H1 (cell line): ENCODE results near the gene POM121L12. TPM values are rescaled to one million over a fixed set of nuclear protein-coding genes. Genes with fewer than 3 reads are reported as not detected.

ENCODE experiments used
- CTCF ChIA-PET: fragments of 300-600 bp; sonication (Branson Sonifier 250); formaldehyde crosslinking; loops from one replicate; lab custom pipeline; 2021; ENCODE audit not compliant: partially characterized antibody; lab: Charles Lee
- POLR2A ChIA-PET: fragments of 300-600 bp; sonication (Branson Sonifier 250); formaldehyde crosslinking; loops from one replicate; lab custom pipeline; 2021; ENCODE audit warnings: inconsistent platforms; ENCODE audit not compliant: partially characterized antibody; lab: Charles Lee
- DNase-seq, 2 experiments: peaks; one replicate each; pipeline versions ENCODE4 v3.0.0 to v3.0.0-alpha.2; 2010 to 2022; ENCODE audit warnings: low spot score in 2 of 2, low read depth in 1 of 2, mixed read lengths in 1 of 2
- FAIRE-seq: peaks from 2 replicates; lab custom pipeline; 2011; peaks lifted over from hg19 to GRCh38; lab: Jason Lieb, UNC
- H2AFZ ChIP-seq: 2 replicates; pipeline ENCODE4 v1.8.1; 2012; ENCODE audit warnings: low read length, inconsistent platforms
- H2AK5ac ChIP-seq: 2 replicates; pipeline ENCODE4 v1.6.1; 2013; ENCODE audit warnings: low read depth, low read length
- H2BK120ac ChIP-seq: replicated peaks from 2 replicates; pipeline ENCODE3; 2013; ENCODE audit warnings: low read depth, low read length, inconsistent platforms
- H2BK12ac ChIP-seq: 2 replicates; pipeline ENCODE4 v1.6.1; 2013; ENCODE audit warnings: low read depth, low read length
- H2BK15ac ChIP-seq: 2 replicates; pipeline ENCODE4 v1.6.1; 2013; ENCODE audit warnings: low read length
- H2BK20ac ChIP-seq: 2 replicates; pipeline ENCODE4 v1.6.1; 2013; ENCODE audit warnings: low read length
- H2BK5ac ChIP-seq: 2 replicates; pipeline ENCODE4 v1.6.1; 2013; ENCODE audit warnings: low read depth, low read length
- H3K14ac ChIP-seq: 2 replicates; pipeline ENCODE4 v1.6.1; 2013; ENCODE audit warnings: inconsistent platforms; ENCODE audit not compliant: insufficient read length
- H3K18ac ChIP-seq: 2 replicates; pipeline ENCODE4 v1.6.1; 2013; ENCODE audit warnings: low read length; ENCODE audit errors: extremely low read depth
- H3K23ac ChIP-seq: 2 replicates; pipeline ENCODE4 v1.6.1; 2013; ENCODE audit warnings: inconsistent platforms; ENCODE audit not compliant: insufficient read length
- H3K23me2 ChIP-seq: 2 replicates; pipeline ENCODE4 v1.6.1; 2013; ENCODE audit warnings: low read depth, low read length
- H3K27ac ChIP-seq: 2 replicates; pipeline ENCODE4 v1.6.1; 2011; ENCODE audit warnings: low read depth, low read length, inconsistent platforms
- H3K27me3 ChIP-seq, 4 experiments: replicated peaks in 1 of 4; 1 replicate in 1 of 4; 2 replicates in 3 of 4; pipeline versions ENCODE4 v1.6.1 to v1.8.1; 2011 to 2013; ENCODE audit warnings: low read length in 3 of 4, mild to moderate bottlenecking in 3 of 4, inconsistent platforms in 2 of 4, mixed read lengths in 2 of 4, moderate library complexity in 1 of 4; ENCODE audit not compliant: control insufficient read depth in 3 of 4, insufficient read depth in 3 of 4; ENCODE audit errors: extremely low read depth in 1 of 4
- H3K36me3 ChIP-seq, 4 experiments: 2 replicates each; pipeline versions ENCODE4 v1.6.1 to v1.8.1; 2011 to 2013; ENCODE audit warnings: mild to moderate bottlenecking in 4 of 4, low read length in 3 of 4, moderate library complexity in 2 of 4, control low read depth in 1 of 4, inconsistent platforms in 1 of 4; ENCODE audit not compliant: insufficient read depth in 4 of 4, control insufficient read depth in 2 of 4
- H3K4ac ChIP-seq: replicated peaks from 2 replicates; pipeline ENCODE3; 2013; ENCODE audit warnings: low read length, low read depth, mixed read lengths, inconsistent platforms; ENCODE audit not compliant: insufficient read length
- H3K4me1 ChIP-seq, 4 experiments: replicated peaks in 1 of 4; 1 replicate in 1 of 4; 2 replicates in 3 of 4; pipeline versions ENCODE4 v1.6.1 to v1.8.1; 2011 to 2013; ENCODE audit warnings: low read length in 3 of 4, inconsistent platforms in 2 of 4, mixed read lengths in 1 of 4; ENCODE audit not compliant: insufficient read depth in 4 of 4, control insufficient read depth in 3 of 4
- H3K4me2 ChIP-seq, 2 experiments: 2 replicates each; pipeline versions ENCODE4 v1.6.1 to v1.8.1; 2011 to 2013; ENCODE audit warnings: low read depth in 2 of 2, low read length in 2 of 2, control low read depth in 1 of 2, inconsistent platforms in 1 of 2, mild to moderate bottlenecking in 1 of 2; ENCODE audit not compliant: insufficient read depth in 1 of 2
- H3K4me3 ChIP-seq, 4 experiments: fragments of 200-600, 300-600 bp in 1 of 4; sonication (generic), shearing (Covaris generic), sonication (Bioruptor Twin) in 1 of 4; 2 replicates each; pipeline versions ENCODE4 v1.5.1 to v1.8.1; 2011 to 2016; ENCODE audit warnings: low read length in 4 of 4, low read depth in 3 of 4, control low read depth in 2 of 4, inconsistent platforms in 2 of 4, mild to moderate bottlenecking in 2 of 4, mixed read lengths in 1 of 4, moderate library complexity in 1 of 4; ENCODE audit not compliant: insufficient read depth in 2 of 4; ENCODE audit errors: extremely low read depth in 1 of 4
- H3K56ac ChIP-seq: replicated peaks from 2 replicates; pipeline ENCODE3; 2013; ENCODE audit warnings: low read depth, mild to moderate bottlenecking, mixed read lengths, low read length, inconsistent platforms; ENCODE audit not compliant: insufficient read length
- H3K79me1 ChIP-seq: 2 replicates; pipeline ENCODE4 v1.6.1; 2013; ENCODE audit warnings: low read depth, low read length, control low read depth
- H3K79me2 ChIP-seq, 2 experiments: 2 replicates each; pipeline versions ENCODE4 v1.6.1 to v1.8.1; 2012 to 2013; ENCODE audit warnings: low read length in 2 of 2, mild to moderate bottlenecking in 2 of 2, inconsistent platforms in 1 of 2; ENCODE audit not compliant: insufficient read depth in 2 of 2, control insufficient read depth in 1 of 2
- H3K9ac ChIP-seq, 4 experiments: replicated peaks in 1 of 4; 1 replicate in 1 of 4; 2 replicates in 3 of 4; pipeline versions ENCODE4 v1.6.1 to v1.8.1; 2011 to 2013; ENCODE audit warnings: low read depth in 3 of 4, low read length in 3 of 4, control low read depth in 2 of 4, mild to moderate bottlenecking in 2 of 4, moderate library complexity in 2 of 4, inconsistent platforms in 1 of 4; ENCODE audit errors: extremely low read depth in 1 of 4
- H3K9me3 ChIP-seq, 2 experiments: 2 replicates each; pipeline versions ENCODE4 v1.6.1 to v1.8.1; 2012 to 2013; ENCODE audit warnings: mild to moderate bottlenecking in 2 of 2, moderate library complexity in 2 of 2, control low read depth in 1 of 2, inconsistent platforms in 1 of 2, low read depth in 1 of 2, low read length in 1 of 2, mixed read lengths in 1 of 2; ENCODE audit not compliant: insufficient read depth in 2 of 2
- H4K20me1 ChIP-seq, 2 experiments: replicated peaks in 1 of 2; 2 replicates each; pipeline versions ENCODE3 to v1.8.1; 2011 to 2013; ENCODE audit warnings: inconsistent platforms in 2 of 2, low read length in 2 of 2, mild to moderate bottlenecking in 1 of 2; ENCODE audit not compliant: insufficient read depth in 2 of 2, control insufficient read depth in 1 of 2
- H4K5ac ChIP-seq: 2 replicates; pipeline ENCODE4 v1.6.1; 2013; ENCODE audit warnings: low read length, low read depth, mixed read lengths, inconsistent platforms; ENCODE audit not compliant: insufficient read length
- H4K8ac ChIP-seq: 2 replicates; pipeline ENCODE4 v1.8.0; 2013; ENCODE audit warnings: mild to moderate bottlenecking, moderate library complexity, low read length, inconsistent platforms; ENCODE audit not compliant: insufficient read depth; ENCODE audit errors: extremely low read depth
- H4K91ac ChIP-seq: replicated peaks from 2 replicates; pipeline ENCODE3; 2013; ENCODE audit warnings: low read length, mixed read lengths, inconsistent platforms; ENCODE audit not compliant: insufficient read length
- ASH2L ChIP-seq: fragments of 200-600, 300-600 bp; sonication (generic); IDR thresholded peaks from one replicate; pipeline ENCODE4 v1.7.1; 2017; ENCODE audit warnings: low read length
- BRCA1 ChIP-seq: IDR thresholded peaks from 2 replicates; pipeline ENCODE4 v1.6.1; 2012; ENCODE audit warnings: low read depth, low read length, improper control_type of control experiment
- CEBPB ChIP-seq: IDR thresholded peaks from 2 replicates; pipeline ENCODE4 v1.6.1; 2012; ENCODE audit warnings: low read depth, low read length
- CHD1 ChIP-seq: IDR thresholded peaks from 2 replicates; pipeline ENCODE4 v1.6.1; 2012; ENCODE audit warnings: low read depth, low read length, improper control_type of control experiment
- POLR2AphosphoS5 ChIP-seq: IDR thresholded peaks from 2 replicates; pipeline ENCODE4 v1.6.1; 2011; ENCODE audit warnings: low read depth, low read length
- POU5F1 ChIP-seq: IDR thresholded peaks from 2 replicates; pipeline ENCODE4 v1.6.1; 2011; ENCODE audit warnings: low read depth, mild to moderate bottlenecking, low read length, moderate library complexity
- RAD21 ChIP-seq, 2 experiments: IDR thresholded peaks in 1 of 2; conservative IDR thresholded peaks in 1 of 2; 2 replicates each; pipeline ENCODE4 v1.6.1; 2011; ENCODE audit warnings: low read depth in 2 of 2, low read length in 2 of 2, improper control_type of control experiment in 1 of 2, inconsistent platforms in 1 of 2, mild to moderate bottlenecking in 1 of 2, moderate library complexity in 1 of 2
- RXRA ChIP-seq: IDR thresholded peaks from 2 replicates; pipeline ENCODE4 v1.6.1; 2011; ENCODE audit warnings: low read depth, mild to moderate bottlenecking, low read length, moderate library complexity; ENCODE audit not compliant: insufficient read depth
- SIN3A ChIP-seq, 2 experiments: IDR thresholded peaks in 1 of 2; conservative IDR thresholded peaks in 1 of 2; 2 replicates each; pipeline ENCODE4 v1.6.1; 2011 to 2012; ENCODE audit warnings: low read length in 2 of 2, improper control_type of control experiment in 1 of 2, low read depth in 1 of 2, mild to moderate bottlenecking in 1 of 2
- SIRT6 ChIP-seq: IDR thresholded peaks from one replicate; pipeline ENCODE4 v1.7.1; 2012; ENCODE audit warnings: low read length, inconsistent platforms
- ZNF274 ChIP-seq: IDR thresholded peaks from 2 replicates; pipeline ENCODE4 v1.7.0; 2012; ENCODE audit warnings: low read length, borderline replicate concordance; ENCODE audit errors: extremely low read depth
- WGBS, 2 experiments: shearing (Covaris generic) in 1 of 2; methylation state at CpG; one replicate each; pipeline versions ENCODE4 v1.1.6 to v1.1.7; 2013 to 2015; ENCODE audit warnings: low lambda C conversion rate in 2 of 2, mixed read lengths in 2 of 2, inconsistent platforms in 1 of 2, low coverage in 1 of 2, missing lambda C conversion rate in 1 of 2; ENCODE audit not compliant: insufficient replicate concordance in 2 of 2, insufficient coverage in 1 of 2, insufficient read length in 1 of 2; ENCODE audit errors: extremely low coverage in 1 of 2, missing lambda C conversion rate in 1 of 2; 5-methylcytosine and 5-hydroxymethylcytosine counted together
- polyA plus RNA-seq, 7 experiments: library from polyadenylated mRNA; depleted of rRNA in 3 of 7; stranded (reverse) in 5 of 7; unstranded in 2 of 7; fragments of >200 nt in 5 of 7; fragments of 200-250 nt in 2 of 7; gene quantifications; 1 replicate in 5 of 7; 2 replicates in 1 of 7; 4 replicates in 1 of 7; pipeline versions ENCODE4 v1.2.1 to v1.2.3, GENCODE V29; 2011 to 2013; ENCODE audit warnings: missing spikeins in 2 of 7, mixed read lengths in 2 of 7
- total RNA-seq: library from RNA; stranded (reverse); fragmentation: NEBNext Ultra II Directional; extraction: Animal tissue kit (Norgen Biotek cat#: 25700); gene quantifications from 2 replicates; pipeline ENCODE4 v1.2.1, GENCODE V29; 2021

Gene POM121L12
- total and polyA plus RNA-seq, 2 of the 8 experiments (the other 6 are each of a cell fraction or from before 2014, with no cell fraction given): not detected

DNA sequence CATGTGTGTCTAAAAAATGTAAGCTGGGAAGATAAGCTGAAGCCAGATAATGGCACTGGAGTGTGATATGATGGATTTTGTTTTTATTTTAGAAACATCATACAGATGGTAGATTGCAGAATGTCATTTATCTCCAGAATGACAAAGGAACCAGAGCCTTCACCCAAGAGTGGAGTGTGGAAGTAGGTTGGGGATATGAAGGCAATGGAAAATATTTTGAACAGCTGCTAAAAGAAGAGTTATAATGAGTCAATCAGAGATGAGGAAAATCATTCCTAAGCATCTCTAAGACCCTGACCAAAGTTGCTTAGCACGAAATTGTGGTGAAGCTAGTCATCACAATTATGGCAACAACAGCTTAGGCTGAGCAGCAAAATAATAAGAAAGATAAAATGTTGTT, 39.8 kb upstream of the POM121L12 start:
- no peak for FAIRE-seq
- CTCF ChIA-PET: no interaction called here
- WGBS, 2 experiments: 77% methylated on average over 1 of the region's 1 CpG; no CpG with 5 or more reads in 1 of the 2 experiments

More for the DNA sequence above, 39.8 kb upstream of the POM121L12 start:
- H2AK5ac ChIP-seq: no peak overlapping the region
- H3K4me1 ChIP-seq: no peaks in the 10 kb centered on the region
- H3K36me3 ChIP-seq: no peaks in the 10 kb centered on the region
- H3K79me2 ChIP-seq: no peaks in the 10 kb centered on the region
- H3K23me2 ChIP-seq: no peaks in the 10 kb centered on the region
- no peaks in the 10 kb centered on the region for H4K20me1 ChIP-seq
- H3K56ac ChIP-seq: no peak overlapping the region
- TF ChIP-seq RXRA: no peak
- no peak for TF ChIP-seq ASH2L
- no peak for TF ChIP-seq ZNF274
- no peak for TF ChIP-seq RAD21 (IDR thresholded peaks at IDR 0.05 in 1 of 2, conservative IDR thresholded peaks at IDR 0.05 in 1 of 2; ENCODE audit: low read depth in 2 of 2, low read length in 2 of 2)
- no peak for TF ChIP-seq SIN3A (conservative IDR thresholded peaks at IDR 0.05 in 1 of 2, IDR thresholded peaks at IDR 0.05 in 1 of 2; ENCODE audit: low read depth in 1 of 2, low read length in 2 of 2)
- no peak for TF ChIP-seq BRCA1
- no peak for TF ChIP-seq POLR2AphosphoS5
- no peak for TF ChIP-seq CEBPB
- TF ChIP-seq CHD1: no peak
- no peak for TF ChIP-seq POU5F1
- TF ChIP-seq SIRT6: no peak
- TF ChIP-seq, all 59 proteins: peak for 0
- no peak overlapping the region for H3K18ac ChIP-seq
- H4K91ac ChIP-seq: no peak overlapping the region
- H3K9ac ChIP-seq: no peak overlapping the region
- no peak for DNase-seq
- no peaks in the 10 kb centered on the region for H3K9me3 ChIP-seq
- H2BK12ac ChIP-seq: no peak overlapping the region
- no peak overlapping the region for H2AFZ ChIP-seq
- H3K4me3 ChIP-seq: no peak overlapping the region
- POLR2A ChIA-PET: no interaction called here
- H2BK120ac ChIP-seq: no peak overlapping the region
- no peak overlapping the region for H2BK20ac ChIP-seq
- H4K5ac ChIP-seq: no peak overlapping the region
- no peak overlapping the region for H3K4ac ChIP-seq
- H3K23ac ChIP-seq: no peak overlapping the region
- no peaks in the 10 kb centered on the region for H3K79me1 ChIP-seq
- no peak overlapping the region for H2BK15ac ChIP-seq
- no peak overlapping the region for H4K8ac ChIP-seq
- no peak overlapping the region for H3K27ac ChIP-seq
- no peaks in the 10 kb centered on the region for H3K27me3 ChIP-seq
- no peak overlapping the region for H3K14ac ChIP-seq
- no peak overlapping the region for H3K4me2 ChIP-seq
- no peak overlapping the region for H2BK5ac ChIP-seq
